SK-N-SH (cell line): Measurements from ENCODE around the gene CNPPD1. TPM values are rescaled to one million over a fixed set of nuclear protein-coding genes. Genes with fewer than 3 reads are reported as not detected.

Experiments used
- CTCF ChIA-PET: fragments of 300-600, 350-600 bp; formaldehyde crosslinking; extraction: SDS; loops from one replicate; lab custom pipeline; 2021; lab: Yijun Ruan, JAX
- POLR2A ChIA-PET: fragments of 350-600 bp; sonication (Branson Sonifier 250); formaldehyde crosslinking; extraction: SDS; loops from one replicate; lab custom pipeline; 2020; ENCODE audit warnings: antibody characterized with exemption, inconsistent platforms; lab: Yijun Ruan, JAX
- DNase-seq: peaks from one replicate; pipeline ENCODE4 v3.0.0; 2012
- H2AFZ ChIP-seq: fragments of 200-600 bp; sonication (generic); 2 replicates; pipeline ENCODE4 v1.8.1; 2016; ENCODE audit warnings: antibody characterized with exemption, mild to moderate bottlenecking, low read depth
- H3F3A ChIP-seq: fragments of 200-600 bp; sonication (generic); replicated peaks from 2 replicates; pipeline ENCODE3; 2016; ENCODE audit warnings: antibody characterized with exemption, mild to moderate bottlenecking; ENCODE audit not compliant: insufficient read depth
- H3K27ac ChIP-seq, 2 experiments: fragments of 200-500 bp in 1 of 2; fragments of 200-600 bp in 1 of 2; sonication (Bioruptor generic) in 1 of 2; sonication (generic), shearing (Covaris generic) in 1 of 2; 2 replicates each; pipeline versions ENCODE4 v1.5.1 to v1.6.1; 2014 to 2016; ENCODE audit warnings: low read depth in 2 of 2, inconsistent platforms in 1 of 2, low read length in 1 of 2, mild to moderate bottlenecking in 1 of 2, mixed read lengths in 1 of 2
- H3K27me3 ChIP-seq: fragments of 200-600 bp; sonication (generic), shearing (Covaris generic); 2 replicates; pipeline ENCODE4 v1.6.1; 2016; ENCODE audit warnings: mixed run types; ENCODE audit not compliant: insufficient read depth
- H3K36me3 ChIP-seq, 2 experiments: fragments of 200-500 bp in 1 of 2; fragments of 200-600 bp in 1 of 2; sonication (Bioruptor generic) in 1 of 2; sonication (generic) in 1 of 2; replicated peaks in 1 of 2; 2 replicates each; pipeline versions ENCODE3 to v1.5.1; 2014 to 2016; ENCODE audit warnings: low read length in 1 of 2, mild to moderate bottlenecking in 1 of 2; ENCODE audit not compliant: insufficient read depth in 2 of 2, control insufficient read depth in 1 of 2
- H3K4me1 ChIP-seq, 2 experiments: fragments of 200-500 bp in 1 of 2; fragments of 200-600 bp in 1 of 2; sonication (Bioruptor generic) in 1 of 2; sonication (generic), shearing (Covaris generic) in 1 of 2; 2 replicates each; pipeline versions ENCODE4 v1.5.1 to v1.6.1; 2014 to 2016; ENCODE audit warnings: low read depth in 1 of 2, low read length in 1 of 2, mixed run types in 1 of 2; ENCODE audit not compliant: insufficient read depth in 2 of 2, control insufficient read depth in 1 of 2
- H3K4me2 ChIP-seq: fragments of 200-600 bp; sonication (generic), shearing (Covaris generic); 2 replicates; pipeline ENCODE4 v1.6.1; 2017; ENCODE audit warnings: mixed run types
- H3K4me3 ChIP-seq, 2 experiments: fragments of 200-500 bp in 1 of 2; fragments of 200-600 bp in 1 of 2; sonication (Bioruptor generic) in 1 of 2; sonication (generic), shearing (Covaris generic) in 1 of 2; 2 replicates each; pipeline versions ENCODE4 v1.5.1 to v1.8.1; 2014 to 2016; ENCODE audit warnings: low read depth in 2 of 2, inconsistent platforms in 1 of 2, low read length in 1 of 2, mild to moderate bottlenecking in 1 of 2, mixed read lengths in 1 of 2, moderate library complexity in 1 of 2
- H3K79me2 ChIP-seq: fragments of 200-600 bp; sonication (generic); 2 replicates; pipeline ENCODE4 v1.8.1; 2017; ENCODE audit warnings: mild to moderate bottlenecking; ENCODE audit not compliant: insufficient read depth
- H3K9ac ChIP-seq: fragments of 200-600 bp; sonication (generic); 2 replicates; pipeline ENCODE4 v1.6.1; 2017; ENCODE audit warnings: mixed run types
- H3K9me2 ChIP-seq: fragments of 200-600 bp; sonication (generic); 2 replicates; pipeline ENCODE4 v1.6.1; 2017; ENCODE audit warnings: mixed run types
- H3K9me3 ChIP-seq: fragments of 200-600 bp; sonication (generic); 2 replicates; pipeline ENCODE4 v1.6.1; 2017; ENCODE audit warnings: mixed run types, mild to moderate bottlenecking, moderate library complexity
- H4K20me1 ChIP-seq: fragments of 200-600 bp; sonication (generic); 2 replicates; pipeline ENCODE4 v1.6.1; 2017; ENCODE audit warnings: mild to moderate bottlenecking, mixed run types; ENCODE audit not compliant: insufficient read depth
- CHD2 ChIP-seq: fragments of 150-350 bp; IDR thresholded peaks from 2 replicates; pipeline ENCODE4 v1.6.1; 2018; ENCODE audit warnings: low read length; ENCODE audit not compliant: partially characterized antibody
- EP300 ChIP-seq, 2 experiments: IDR thresholded peaks; 2 replicates each; pipeline versions ENCODE4 v1.4.0 to v1.6.1; 2012; ENCODE audit warnings: borderline replicate concordance in 1 of 2, low read depth in 1 of 2, low read length in 1 of 2
- EZH2phosphoT487 ChIP-seq: fragments of 200-600 bp; sonication (generic); IDR thresholded peaks from 2 replicates; pipeline ENCODE4 v1.6.1; 2017; ENCODE audit warnings: low read depth, mixed run types, mild to moderate bottlenecking, antibody characterized with exemption, moderate library complexity, borderline replicate concordance
- FOXM1 ChIP-seq: IDR thresholded peaks from 2 replicates; pipeline ENCODE4 v1.4.0; 2012; ENCODE audit warnings: low read depth, mild to moderate bottlenecking
- GATA2 ChIP-seq: sonication (generic); formaldehyde crosslinking; IDR thresholded peaks from 2 replicates; pipeline ENCODE4 v1.5.0; 2020; ENCODE audit warnings: mild to moderate bottlenecking, missing genetic modification reagents
- IRF3 ChIP-seq: fragments of 150-350 bp; IDR thresholded peaks from 2 replicates; pipeline ENCODE4 v1.6.1; 2016; ENCODE audit warnings: mild to moderate bottlenecking, low read depth, low read length
- MEF2A ChIP-seq: IDR thresholded peaks from 2 replicates; pipeline ENCODE4 v1.4.0; 2012; ENCODE audit warnings: low read depth, borderline replicate concordance
- MXI1 ChIP-seq: IDR thresholded peaks from 2 replicates; pipeline ENCODE4 v1.6.1; 2012; ENCODE audit warnings: mild to moderate bottlenecking, low read depth, low read length, improper control_type of control experiment
- NFIC ChIP-seq: IDR thresholded peaks from 2 replicates; pipeline ENCODE4 v1.4.0; 2012; ENCODE audit warnings: borderline replicate concordance
- PBX3 ChIP-seq: IDR thresholded peaks from 2 replicates; pipeline ENCODE4; 2012
- POLR2AphosphoS5 ChIP-seq: IDR thresholded peaks from 2 replicates; pipeline ENCODE4 v1.6.1; 2012; ENCODE audit warnings: low read depth, low read length
- RAD21 ChIP-seq: IDR thresholded peaks from 2 replicates; pipeline ENCODE4 v1.6.1; 2012; ENCODE audit warnings: mild to moderate bottlenecking, low read length
- SIN3A ChIP-seq: IDR thresholded peaks from 2 replicates; pipeline ENCODE4 v1.6.1; 2012; ENCODE audit warnings: low read depth, mild to moderate bottlenecking, low read length, moderate library complexity, borderline replicate concordance
- TAF1 ChIP-seq: IDR thresholded peaks from 2 replicates; pipeline ENCODE4 v1.6.1; 2012; ENCODE audit warnings: low read depth, mild to moderate bottlenecking, low read length, moderate library complexity, borderline replicate concordance
- WGBS: methylation state at CpG from one replicate; pipeline ENCODE4 v1.1.6; 2017; ENCODE audit warnings: low lambda C conversion rate; 5-methylcytosine and 5-hydroxymethylcytosine counted together
- polyA plus RNA-seq, 3 experiments: library from polyadenylated mRNA; depleted of rRNA; stranded (reverse); fragments of >200 nt; gene quantifications; 2 replicates each; pipeline ENCODE4 v1.2.3, GENCODE V29; 2012
- TF ChIP-seq, protein P1 (sequence below): IDR thresholded peaks from 2 replicates; pipeline ENCODE4 v1.4.0; 2012; ENCODE audit warnings: low read depth, borderline replicate concordance
- TF ChIP-seq, protein P2 (sequence below): IDR thresholded peaks from 2 replicates; pipeline ENCODE4 v1.6.1; 2012; ENCODE audit warnings: mild to moderate bottlenecking, low read depth, low read length, moderate library complexity

CNPPD1 gene
- polyA plus RNA-seq, 1 of the 3 experiments (the other 2 are of a cell fraction) = 75.9 TPM

DNA sequence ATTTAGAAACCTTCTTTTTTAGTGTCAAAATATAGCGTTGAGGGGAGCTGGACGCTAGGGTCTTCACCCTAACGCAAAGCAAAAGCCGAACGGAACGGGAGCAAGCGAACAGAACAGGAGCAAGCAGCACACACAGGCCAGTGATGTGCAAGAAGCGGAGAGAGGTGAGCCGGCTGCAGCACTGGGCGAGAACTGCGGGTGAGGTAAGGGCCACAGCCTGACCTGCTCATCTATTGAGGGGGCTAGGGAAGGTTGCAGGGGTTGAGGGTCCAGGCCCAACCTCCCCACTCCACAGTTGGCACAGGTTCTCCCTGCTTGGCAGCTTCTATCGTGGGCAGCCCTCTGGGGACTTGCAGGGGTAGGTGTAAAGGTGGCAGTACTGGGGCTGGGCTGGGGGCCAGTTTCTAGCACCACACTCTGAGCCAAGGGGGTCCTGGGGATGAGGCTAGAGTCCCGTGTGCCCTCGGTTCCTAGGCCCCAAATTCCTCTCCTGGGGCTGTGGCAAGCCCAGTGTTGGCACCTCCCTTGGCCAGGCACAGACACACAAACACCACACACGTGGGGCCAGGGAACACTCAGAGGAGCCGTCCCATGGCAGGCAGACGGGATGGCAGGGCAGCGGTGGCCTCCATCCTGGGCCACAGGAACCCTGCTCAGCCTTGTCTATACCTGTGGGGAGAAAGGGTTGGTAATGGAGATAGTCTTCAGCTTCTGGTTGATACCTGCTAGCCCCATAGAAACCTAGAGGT, 43.2 kb upstream of the CNPPD1 start:
- Histone ChIP-seq H3K4me3 (no peak overlapping the region), H3K4me2 (0 out of 2 replicates have a peak overlapping the region, but pooled peaks have one; percentile 100), H3K36me3 (peaks cover 13 to 53% of the 10 kb centered on the region in 2 experiments), H3F3A (peaks cover 27% of the 10 kb centered on the region), H3K9ac (no peak overlapping the region), H3K27ac (no peak overlapping the region), H3K27me3 (no peaks in the 10 kb centered on the region), H3K79me2 (no peaks in the 10 kb centered on the region), H4K20me1 (no peaks in the 10 kb centered on the region), H3K4me1 (peaks cover 5 to 30% of the 10 kb centered on the region in 2 experiments; a peak in 3 of 4 replicates), H3K9me3 (no peaks in the 10 kb centered on the region), H3K9me2 (no peaks in the 10 kb centered on the region), H2AFZ (no peak overlapping the region)
- WGBS = 98% methylated on average over 13 of the region's 18 CpGs
- no peak for TF ChIP-seq FOXM1
- no peak for TF ChIP-seq PBX3
- TF ChIP-seq, protein P1, sequence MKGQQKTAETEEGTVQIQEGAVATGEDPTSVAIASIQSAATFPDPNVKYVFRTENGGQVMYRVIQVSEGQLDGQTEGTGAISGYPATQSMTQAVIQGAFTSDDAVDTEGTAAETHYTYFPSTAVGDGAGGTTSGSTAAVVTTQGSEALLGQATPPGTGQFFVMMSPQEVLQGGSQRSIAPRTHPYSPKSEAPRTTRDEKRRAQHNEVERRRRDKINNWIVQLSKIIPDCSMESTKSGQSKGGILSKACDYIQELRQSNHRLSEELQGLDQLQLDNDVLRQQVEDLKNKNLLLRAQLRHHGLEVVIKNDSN = no peak
- no peak for TF ChIP-seq POLR2AphosphoS5
- TF ChIP-seq NFIC = no peak
- TF ChIP-seq TAF1 = no peak
- no peak for TF ChIP-seq GATA2 (CRISPR knock-in tag)
- ChIA-PET CTCF (interaction anchor here (1.0 to 4.7 kb wide), 7 partner anchors 9 to 224 kb away, joined by 3 to 26 read pairs (median 3); partner anchors contain the start of genes ANKZF1, ATG9A, NHEJ1 and ZFAND2B), POLR2A (interaction anchor here (0.9 to 2.5 kb wide), 3 partner anchors 10 to 59 kb away, joined by 3 to 19 read pairs (median 6); partner anchors contain the start of genes ANKZF1, ATG9A and DNAJB2)
- no peak for DNase-seq

- H3K9me2 ChIP-seq = no peaks in the 10 kb centered on the region
- no peaks in the 10 kb centered on the region for H4K20me1 ChIP-seq
- H3K4me2 ChIP-seq = peak within 1 kb of the TSS; percentile 100
- ChIA-PET CTCF (interaction anchor here (0.8 to 4.7 kb wide), 12 partner anchors 10 to 223 kb away, joined by 3 to 26 read pairs (median 4); partner anchors contain the start of genes ANKZF1, ATG9A, DNAJB2 and NHEJ1), POLR2A (interaction anchor here (0.9 to 4.0 kb wide), 10 partner anchors 11 to 76 kb away, joined by 3 to 52 read pairs (median 6); partner anchors contain the start of genes ANKZF1, ATG9A, CNPPD1 and DNAJB2)
- H2AFZ ChIP-seq = peak within 1 kb of the TSS; percentile 56; the same call in 1 of the 2 replicates
- WGBS = 53% methylated on average over 20 of the region's 71 CpGs
- no peaks in the 10 kb centered on the region for H3K27me3 ChIP-seq
- H3K27ac ChIP-seq = peak within 1 kb of the TSS; percentile 87 to 99
- peak within 1 kb of the TSS; percentile 60 to 70 for H3K4me3 ChIP-seq
- peak within 1 kb of the TSS; percentile 70 for H3K9ac ChIP-seq
- H3K79me2 ChIP-seq = no peaks in the 10 kb centered on the region
- H3K4me1 ChIP-seq = peaks cover 5 to 30% of the 10 kb centered on the region in 2 experiments; a peak in 3 of 4 replicates
- H3K9me3 ChIP-seq = no peaks in the 10 kb centered on the region
- peaks cover 27% of the 10 kb centered on the region for H3F3A ChIP-seq
- peaks cover 21 to 52% of the 10 kb centered on the region in 2 experiments for H3K36me3 ChIP-seq
- DNase-seq = peak; percentile 98
- no peak for TF ChIP-seq IRF3
- TF ChIP-seq RAD21 = no peak
- no peak for TF ChIP-seq FOXM1
- TF ChIP-seq, protein P2, sequence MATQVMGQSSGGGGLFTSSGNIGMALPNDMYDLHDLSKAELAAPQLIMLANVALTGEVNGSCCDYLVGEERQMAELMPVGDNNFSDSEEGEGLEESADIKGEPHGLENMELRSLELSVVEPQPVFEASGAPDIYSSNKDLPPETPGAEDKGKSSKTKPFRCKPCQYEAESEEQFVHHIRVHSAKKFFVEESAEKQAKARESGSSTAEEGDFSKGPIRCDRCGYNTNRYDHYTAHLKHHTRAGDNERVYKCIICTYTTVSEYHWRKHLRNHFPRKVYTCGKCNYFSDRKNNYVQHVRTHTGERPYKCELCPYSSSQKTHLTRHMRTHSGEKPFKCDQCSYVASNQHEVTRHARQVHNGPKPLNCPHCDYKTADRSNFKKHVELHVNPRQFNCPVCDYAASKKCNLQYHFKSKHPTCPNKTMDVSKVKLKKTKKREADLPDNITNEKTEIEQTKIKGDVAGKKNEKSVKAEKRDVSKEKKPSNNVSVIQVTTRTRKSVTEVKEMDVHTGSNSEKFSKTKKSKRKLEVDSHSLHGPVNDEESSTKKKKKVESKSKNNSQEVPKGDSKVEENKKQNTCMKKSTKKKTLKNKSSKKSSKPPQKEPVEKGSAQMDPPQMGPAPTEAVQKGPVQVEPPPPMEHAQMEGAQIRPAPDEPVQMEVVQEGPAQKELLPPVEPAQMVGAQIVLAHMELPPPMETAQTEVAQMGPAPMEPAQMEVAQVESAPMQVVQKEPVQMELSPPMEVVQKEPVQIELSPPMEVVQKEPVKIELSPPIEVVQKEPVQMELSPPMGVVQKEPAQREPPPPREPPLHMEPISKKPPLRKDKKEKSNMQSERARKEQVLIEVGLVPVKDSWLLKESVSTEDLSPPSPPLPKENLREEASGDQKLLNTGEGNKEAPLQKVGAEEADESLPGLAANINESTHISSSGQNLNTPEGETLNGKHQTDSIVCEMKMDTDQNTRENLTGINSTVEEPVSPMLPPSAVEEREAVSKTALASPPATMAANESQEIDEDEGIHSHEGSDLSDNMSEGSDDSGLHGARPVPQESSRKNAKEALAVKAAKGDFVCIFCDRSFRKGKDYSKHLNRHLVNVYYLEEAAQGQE = 0 out of 2 replicates have a peak, but pooled peaks have one; percentile 30
- TF ChIP-seq MEF2A = no peak
- no peak for TF ChIP-seq EP300 (IDR thresholded peaks at IDR 0.05; ENCODE audit: borderline replicate concordance in 1 of 2, low read depth in 1 of 2, low read length in 1 of 2)
- TF ChIP-seq EZH2phosphoT487 = no peak
- TF ChIP-seq CHD2 = peak; percentile 45
- TF ChIP-seq MXI1 = peak; percentile 93
- peak; percentile 67 for TF ChIP-seq SIN3A
Observed at GRCh38 chr2:219218732-219219701, 42.3 kb upstream of the CNPPD1 start, which contains the start of gene ABCB6. Gene ABCB6, minus strand, starts transcription at chr2:219218958. Its CDS starts 285 bp downstream, at chr2:219218673.
